ENCODE measurements around the gene PRELID3B.

The PRELID3B gene

DNA sequence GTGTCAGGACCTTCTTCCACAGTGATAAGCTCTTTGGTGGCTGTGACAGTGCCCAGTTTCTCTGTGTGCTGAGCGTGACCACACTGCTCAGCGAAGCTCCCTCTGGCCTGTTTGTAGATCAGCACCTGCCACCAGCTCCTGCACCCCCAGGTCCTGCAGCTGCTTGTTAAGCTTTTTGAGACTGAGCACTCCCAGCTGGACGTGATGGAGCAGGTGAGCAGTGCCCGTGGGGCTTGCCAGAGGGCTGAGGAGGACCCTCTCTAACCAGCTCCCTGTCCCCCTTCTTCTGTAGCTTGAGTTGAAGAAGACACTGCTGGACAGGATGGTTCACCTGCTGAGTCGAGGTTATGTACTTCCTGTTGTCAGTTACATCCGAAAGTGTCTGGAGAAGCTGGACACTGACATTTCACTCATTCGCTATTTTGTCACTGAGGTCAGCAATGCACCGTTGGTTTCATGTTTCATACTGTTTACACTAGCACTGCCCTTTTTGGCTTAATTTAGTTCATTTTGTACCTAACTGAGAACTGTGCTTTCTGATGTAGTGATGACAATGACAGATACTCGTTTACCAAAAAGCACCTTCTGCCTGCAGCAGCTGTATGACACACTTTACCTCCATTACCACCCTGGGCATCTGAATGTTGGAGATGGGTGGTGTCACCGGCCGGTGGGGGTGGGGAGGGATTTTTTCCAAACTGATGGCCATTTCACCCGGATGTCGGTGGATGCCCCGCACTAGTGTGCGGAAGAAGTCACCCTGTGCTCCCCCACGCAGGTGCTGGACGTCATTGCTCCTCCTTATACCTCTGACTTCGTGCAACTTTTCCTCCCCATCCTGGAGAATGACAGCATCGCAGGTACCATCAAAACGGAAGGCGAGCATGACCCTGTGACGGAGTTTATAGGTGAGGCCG lies 49.0 kb downstream of the PRELID3B start:
- DNase-seq = no peak

DNA sequence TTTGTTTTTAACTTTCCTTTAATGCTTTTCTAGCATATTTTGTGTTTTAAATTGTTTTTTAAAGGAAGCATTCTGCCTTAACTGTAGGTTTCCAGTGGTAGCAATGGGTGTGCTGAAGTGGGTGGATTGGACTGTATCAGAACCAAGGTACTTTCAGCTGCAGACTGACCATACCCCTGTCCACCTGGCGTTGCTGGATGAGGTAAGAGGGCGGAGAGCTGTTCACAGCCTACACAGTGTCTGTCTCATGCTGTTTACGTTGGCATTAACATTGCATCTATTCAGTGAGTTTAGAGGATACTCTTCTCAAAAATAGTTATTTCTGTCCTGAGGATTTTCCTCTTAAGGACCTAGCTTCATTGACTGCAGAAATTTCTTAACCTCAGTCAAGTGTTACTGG lies 49.7 kb downstream of the PRELID3B start:
- DNase-seq = no peak

DNA sequence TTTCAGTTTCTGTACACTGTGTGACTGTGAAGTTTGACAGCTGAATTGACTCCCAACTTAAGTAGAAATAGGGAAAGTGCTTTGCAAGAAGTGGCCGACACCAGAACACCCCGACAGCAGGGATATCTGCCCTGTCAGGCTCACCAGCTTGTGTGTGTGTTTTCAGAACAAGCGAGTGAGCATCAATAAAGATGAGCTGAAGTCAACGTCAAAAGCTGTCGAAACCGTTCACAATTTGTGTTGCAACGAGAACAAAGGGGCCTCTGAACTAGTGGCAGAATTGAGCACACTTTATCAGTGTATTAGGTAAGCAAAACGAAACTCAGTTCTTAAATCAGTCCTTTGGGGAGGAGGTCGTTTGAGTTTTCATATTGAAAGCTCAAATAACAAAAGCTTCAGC lies 50.9 kb downstream of the PRELID3B start:
- no peak for DNase-seq

DNA sequence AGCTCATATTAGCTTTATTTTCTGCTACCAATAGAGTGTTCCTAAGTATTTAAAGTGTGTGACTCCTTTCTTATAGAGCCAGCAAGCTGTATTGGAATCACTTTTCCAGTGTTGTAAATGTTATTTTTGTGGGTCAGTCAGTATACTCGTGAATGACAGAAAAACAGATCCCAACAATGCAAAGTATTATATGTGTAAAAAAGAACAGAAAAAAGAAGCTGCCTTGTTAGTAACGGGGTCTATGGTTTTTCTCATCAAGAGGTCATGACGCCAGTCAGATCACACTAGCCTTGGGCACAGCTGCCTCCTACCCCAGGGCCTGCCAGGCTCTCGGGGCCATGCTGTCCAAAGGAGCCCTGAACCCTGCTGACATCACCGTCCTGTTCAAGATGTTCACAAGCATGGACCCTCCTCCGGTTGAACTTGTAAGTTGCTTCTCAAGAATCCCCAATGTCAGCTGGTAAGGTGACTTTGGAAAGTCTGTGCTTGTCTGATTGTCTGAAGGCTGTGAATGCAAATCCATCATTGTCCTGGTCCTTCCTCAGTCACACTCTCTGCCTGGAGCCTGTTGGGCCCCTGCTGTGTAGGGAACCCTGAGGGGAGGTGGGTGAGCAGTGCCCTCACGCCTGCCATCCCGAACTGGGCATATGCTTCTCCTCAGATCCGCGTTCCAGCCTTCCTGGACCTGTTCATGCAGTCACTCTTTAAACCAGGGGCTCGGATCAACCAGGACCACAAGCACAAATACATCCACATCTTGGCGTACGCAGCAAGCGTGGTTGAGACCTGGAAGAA lies 51.7 kb downstream of the PRELID3B start:
- DNase-seq = no peak

DNA sequence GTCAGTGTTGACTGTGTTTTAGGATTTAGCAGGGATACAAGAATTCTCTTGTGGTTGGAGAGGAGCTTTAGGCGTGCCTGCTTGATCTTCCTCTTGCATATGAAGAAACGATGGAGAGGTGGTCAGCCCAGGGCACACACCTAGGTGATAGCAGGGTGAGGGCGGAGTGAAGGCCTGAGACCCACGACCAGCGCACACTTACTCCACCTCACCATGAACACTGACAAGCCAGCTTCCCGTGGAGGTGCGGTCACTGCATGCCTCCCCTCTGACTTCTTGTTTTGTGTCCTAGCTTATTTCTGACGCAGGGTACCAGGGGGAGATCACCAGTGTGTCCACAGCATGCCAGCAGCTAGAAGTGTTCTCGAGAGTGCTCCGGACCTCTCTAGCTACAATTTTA lies 53.4 kb downstream of the PRELID3B start:
- DNase-seq = no peak

DNA sequence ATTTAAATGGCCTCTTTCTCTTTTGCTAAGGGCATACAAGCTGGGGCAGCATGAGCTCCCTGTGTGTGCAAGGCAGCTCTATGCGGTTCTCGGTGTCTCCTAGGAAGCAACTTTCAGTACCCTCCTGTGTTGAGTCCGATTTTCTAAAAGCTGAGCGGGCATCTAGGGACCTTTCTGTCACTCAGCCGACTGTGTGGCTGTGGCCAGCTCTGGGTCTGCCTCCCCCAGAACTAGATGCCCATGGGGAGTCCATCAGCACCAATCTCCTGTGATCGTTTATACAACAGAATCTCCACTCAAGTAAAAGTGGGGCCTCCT lies 54.1 kb downstream of the PRELID3B start:
- no peak for DNase-seq

DNA sequence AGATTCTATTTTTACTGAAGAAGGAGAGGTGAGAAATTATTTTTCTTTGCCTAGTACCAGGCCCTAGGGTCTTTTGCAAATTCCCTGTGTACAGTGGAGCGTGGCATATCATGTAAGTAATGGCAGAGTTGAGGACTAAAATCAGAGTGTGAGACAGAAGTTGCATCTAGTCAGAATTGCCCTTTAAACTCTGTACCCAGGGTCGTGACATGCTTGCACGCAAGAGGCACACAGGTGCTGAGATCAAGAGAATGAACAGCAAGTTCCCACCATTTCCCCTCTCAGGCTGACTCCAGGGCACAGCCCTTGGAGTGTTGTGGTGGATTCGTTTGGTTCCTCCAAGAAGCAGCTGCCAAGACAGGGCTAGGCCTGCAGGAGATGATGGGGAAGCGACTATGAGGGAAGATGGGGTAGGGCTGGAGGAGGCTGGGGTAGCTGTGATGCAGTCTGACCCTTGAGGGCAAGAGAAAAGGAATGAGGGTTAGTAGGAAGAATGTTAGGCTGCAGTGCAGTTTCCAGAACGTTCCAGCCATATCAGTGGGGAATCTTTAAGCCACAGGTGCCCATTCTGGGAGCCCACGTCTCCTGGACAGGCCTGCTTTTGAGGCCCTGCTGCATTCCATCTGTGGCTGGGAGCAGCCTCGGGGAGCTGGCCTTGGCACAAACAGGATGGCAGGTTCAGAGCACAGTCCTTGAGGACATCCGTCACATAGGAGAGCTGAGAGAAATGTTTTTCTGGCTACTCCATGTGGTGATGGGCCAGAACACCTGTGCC lies 54.6 kb downstream of the PRELID3B start:
- DNase-seq = no peak

DNA sequence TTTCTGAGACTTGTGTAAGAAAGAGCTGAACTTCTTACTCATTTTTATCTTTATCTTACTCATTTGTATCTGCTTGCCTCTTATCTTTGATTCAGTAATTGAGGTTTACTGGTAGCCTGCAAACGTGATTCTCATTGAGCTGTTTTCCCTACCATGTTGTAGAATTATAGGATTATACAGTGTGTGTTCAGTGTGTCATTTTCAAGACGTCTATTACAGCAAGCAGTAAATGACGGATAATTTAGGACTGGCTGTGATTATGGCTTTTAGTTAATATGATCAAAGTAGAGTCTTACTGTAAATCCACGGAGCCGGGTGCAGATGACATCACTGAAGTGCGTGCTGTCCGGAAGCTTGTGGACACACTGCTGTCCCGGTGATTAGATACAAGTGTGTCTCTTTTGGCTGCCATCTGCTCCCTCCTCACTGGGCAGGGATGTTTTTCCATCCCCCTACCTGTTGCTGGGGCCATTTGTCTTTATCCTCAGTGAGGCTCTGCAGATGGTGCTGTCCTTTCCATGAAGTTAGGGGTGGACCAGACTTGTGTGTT lies 55.5 kb downstream of the PRELID3B start:
- no peak for DNase-seq

DNA sequence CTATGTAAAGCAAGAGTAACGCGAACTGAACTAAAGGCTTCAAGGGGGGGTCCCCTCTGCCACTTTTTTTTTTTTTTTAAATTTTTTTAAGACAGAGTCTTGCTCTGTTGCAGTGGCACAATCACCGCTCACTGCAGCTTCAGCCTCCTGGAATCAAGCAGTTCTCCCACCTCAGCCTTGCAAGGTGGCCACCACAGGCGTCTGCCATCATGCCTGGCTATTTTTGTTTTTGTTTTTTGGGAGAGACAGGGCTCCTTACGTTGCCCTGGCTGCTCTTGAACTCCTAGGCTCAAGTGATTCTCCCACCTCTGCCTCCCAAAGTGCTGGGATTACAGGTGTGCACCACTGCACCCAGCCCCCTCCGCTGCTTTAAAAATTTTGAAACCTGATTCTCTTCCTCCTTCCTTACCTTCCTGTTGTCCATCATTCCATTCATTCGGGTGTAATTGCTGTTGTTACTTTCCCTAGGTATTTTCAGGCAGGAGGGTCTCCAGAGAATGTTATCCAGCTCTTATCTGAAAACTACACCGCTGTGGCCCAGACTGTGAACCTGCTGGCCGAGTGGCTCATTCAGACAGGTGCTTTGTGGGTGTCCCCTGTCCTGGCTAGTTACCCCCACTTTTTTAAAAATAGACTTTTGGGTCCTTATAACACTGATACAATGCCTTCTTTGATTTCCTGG lies 56.2 kb downstream of the PRELID3B start:
- DNase-seq = no peak

DNA sequence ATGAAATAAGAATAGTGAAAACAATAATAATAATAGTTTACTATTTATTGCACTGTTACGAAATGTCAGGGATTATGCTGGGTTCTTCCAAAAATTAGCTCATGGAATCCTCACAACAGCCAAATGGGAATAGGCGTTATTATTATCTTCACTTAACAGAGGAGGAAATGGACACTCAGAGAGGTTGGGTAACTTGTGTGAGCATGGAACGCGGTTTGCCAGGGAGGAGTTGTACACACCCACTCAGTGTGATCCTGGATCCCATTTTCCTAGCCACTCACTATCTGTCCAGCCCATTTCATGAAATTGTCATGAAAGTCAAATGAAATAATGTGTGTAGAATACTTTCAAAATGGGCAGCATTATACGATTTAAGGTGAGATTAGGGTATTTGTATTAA lies 56.9 kb downstream of the PRELID3B start:
- DNase-seq = no peak

DNA sequence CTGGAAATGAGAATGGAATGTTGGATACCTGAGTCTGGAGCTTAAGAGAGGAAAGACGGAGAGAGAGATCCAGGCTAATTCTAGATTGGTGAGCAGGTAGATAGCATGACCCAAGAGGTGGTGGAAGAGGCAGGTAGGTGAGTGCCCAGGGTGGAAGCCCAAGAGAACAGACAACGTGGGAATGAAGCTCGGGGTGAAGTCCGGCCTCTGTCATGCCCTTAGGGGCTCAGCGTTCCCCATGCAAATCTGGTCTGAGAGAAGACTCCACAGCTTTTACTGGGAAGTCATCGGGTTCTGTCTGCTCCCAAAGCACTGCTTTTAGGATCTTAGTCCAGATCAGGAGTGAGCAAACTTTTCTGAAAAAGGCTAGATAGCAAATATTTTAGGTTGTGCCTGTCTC lies 57.9 kb downstream of the PRELID3B start:
- DNase-seq = no peak

Data from CD4-positive, alpha-beta T cell treated with Interleukin-6 for 4 hours (primary cell).